Measurements from ENCODE around the gene PNCK. TPM values are rescaled to one million over a fixed set of nuclear protein-coding genes. Genes with fewer than 3 reads are reported as not detected.
"Not testable (repeated sequence)": the region's sequence is repeated elsewhere in the genome, so short reads cannot be mapped to it uniquely, and the experiment has no call there.

PNCK gene
- 24.1 TPM for total RNA-seq (ENCODE audit: insufficient read depth, low replicate concordance)

- DNase-seq (ENCODE audit: low spot score) = no peak
Observed at GRCh38 chrX:153673428-153674218, at the start of gene PNCK. TSS of gene PNCK (minus strand) at chrX:153673813. CDS start at chrX:153673076, 737 bp downstream.

- DNase-seq (ENCODE audit: low spot score) = no peak
Observed at GRCh38 chrX:153722704-153723350, 49.2 kb upstream of the PNCK start.

- DNase-seq (ENCODE audit: low spot score) = no peak
Observed at GRCh38 chrX:153719701-153720100, 46.1 kb upstream of the PNCK start.

- no peak for DNase-seq (ENCODE audit: low spot score)
Observed at GRCh38 chrX:153719238-153719637, 45.6 kb upstream of the PNCK start.

- no peak for DNase-seq (ENCODE audit: low spot score)
Observed at GRCh38 chrX:153717445-153717844, 43.8 kb upstream of the PNCK start.

- DNase-seq (ENCODE audit: low spot score) = no peak
Observed at GRCh38 chrX:153714256-153714655, 40.6 kb upstream of the PNCK start.

- DNase-seq (ENCODE audit: low spot score) = no peak
Observed at GRCh38 chrX:153709726-153710674, 36.4 kb upstream of the PNCK start.

GRCh38 chrX:153708415-153708814, 34.8 kb upstream of the PNCK start:
- peak; percentile 58 for DNase-seq (ENCODE audit: low spot score)

- DNase-seq (ENCODE audit: low spot score) = no peak
Observed at GRCh38 chrX:153707406-153707805, 33.8 kb upstream of the PNCK start.

GRCh38 chrX:153706799-153707198, 33.2 kb upstream of the PNCK start:
- DNase-seq (ENCODE audit: low spot score) = no peak

- not testable (repeated sequence) for DNase-seq (ENCODE audit: low spot score)
Observed at GRCh38 chrX:153705403-153706060, 31.9 kb upstream of the PNCK start.

- not testable (repeated sequence) for DNase-seq (ENCODE audit: low spot score)
Observed at GRCh38 chrX:153704631-153705402, 31.2 kb upstream of the PNCK start.

GRCh38 chrX:153704021-153704526, 30.5 kb upstream of the PNCK start:
- DNase-seq (ENCODE audit: low spot score) = no peak

GRCh38 chrX:153703036-153703370, 29.4 kb upstream of the PNCK start:
- DNase-seq (ENCODE audit: low spot score) = no peak

GRCh38 chrX:153702336-153703035, 28.9 kb upstream of the PNCK start:
- no peak for DNase-seq (ENCODE audit: low spot score)

- DNase-seq (ENCODE audit: low spot score) = no peak
Observed at GRCh38 chrX:153701706-153702105, 28.1 kb upstream of the PNCK start.

GRCh38 chrX:153700967-153701366, 27.4 kb upstream of the PNCK start:
- DNase-seq (ENCODE audit: low spot score) = no peak

GRCh38 chrX:153700376-153700945, 26.8 kb upstream of the PNCK start:
- no peak for DNase-seq (ENCODE audit: low spot score)

- DNase-seq (ENCODE audit: low spot score) = not testable (repeated sequence)
Observed at GRCh38 chrX:153699784-153700371, 26.3 kb upstream of the PNCK start.

All from umbilical cord (tissue), 2 donors.